Keratinocyte (primary cell): ENCODE measurements around the gene PRKN. TPM values are rescaled to one million over a fixed set of nuclear protein-coding genes. Genes with fewer than 3 reads are reported as not detected.

ENCODE experiments used
- DNase-seq: peaks from one replicate; pipeline ENCODE4 v3.0.0-alpha.2; 2011; ENCODE audit warnings: low read depth, missing footprints, low spot score
- FAIRE-seq: peaks from 2 replicates; lab custom pipeline; 2011; peaks lifted over from hg19 to GRCh38; lab: Jason Lieb, UNC
- H2AFZ ChIP-seq: 2 replicates; pipeline ENCODE4 v1.6.0; 2012; ENCODE audit warnings: low read length, control low read depth, inconsistent platforms; ENCODE audit not compliant: control insufficient read depth
- H3K27ac ChIP-seq: 2 replicates; pipeline ENCODE4 v1.5.1; 2011; ENCODE audit warnings: low read length; ENCODE audit not compliant: control insufficient read depth, insufficient read depth
- H3K27me3 ChIP-seq: 3 replicates; pipeline ENCODE4 v1.6.0; 2011; ENCODE audit warnings: low read length; ENCODE audit not compliant: control insufficient read depth, insufficient read depth; ENCODE audit errors: extremely low read depth
- H3K36me3 ChIP-seq, 2 experiments: 2 replicates in 1 of 2; 3 replicates in 1 of 2; pipeline ENCODE4 v1.5.1; 2011; ENCODE audit warnings: low read length in 2 of 2, mild to moderate bottlenecking in 1 of 2; ENCODE audit not compliant: control insufficient read depth in 2 of 2, insufficient read depth in 2 of 2; ENCODE audit errors: extremely low read depth in 1 of 2
- H3K4me1 ChIP-seq: 3 replicates; pipeline ENCODE4 v1.5.1; 2011; ENCODE audit warnings: low read length; ENCODE audit not compliant: control insufficient read depth, insufficient read depth; ENCODE audit errors: extremely low read depth
- H3K4me2 ChIP-seq: 3 replicates; pipeline ENCODE4 v1.6.0; 2011; ENCODE audit warnings: low read depth, low read length; ENCODE audit not compliant: control insufficient read depth, insufficient read depth; ENCODE audit errors: extremely low read depth
- H3K4me3 ChIP-seq, 3 experiments: fragments of 200-600 bp in 1 of 3; sonication (generic) in 1 of 3; 2 replicates in 2 of 3; 3 replicates in 1 of 3; pipeline ENCODE4 v1.5.1; 2011 to 2016; ENCODE audit warnings: low read length in 3 of 3, mild to moderate bottlenecking in 3 of 3, control low read depth in 2 of 3, inconsistent platforms in 1 of 3, low read depth in 1 of 3, mixed read lengths in 1 of 3, mixed run types in 1 of 3, moderate library complexity in 1 of 3; ENCODE audit not compliant: control insufficient read depth in 2 of 3, insufficient read depth in 2 of 3; ENCODE audit errors: extremely low read depth in 1 of 3
- H3K79me2 ChIP-seq: 2 replicates; pipeline ENCODE4 v1.6.0; 2012; ENCODE audit warnings: low read length; ENCODE audit not compliant: control insufficient read depth, insufficient read depth
- H3K9ac ChIP-seq: 3 replicates; pipeline ENCODE4 v1.6.0; 2011; ENCODE audit warnings: low read length; ENCODE audit not compliant: control insufficient read depth, insufficient read depth; ENCODE audit errors: extremely low read depth
- H3K9me1 ChIP-seq: 3 replicates; pipeline ENCODE4 v1.6.0; 2011; ENCODE audit warnings: low read length; ENCODE audit not compliant: control insufficient read depth, insufficient read depth; ENCODE audit errors: extremely low read depth
- H3K9me3 ChIP-seq: 2 replicates; pipeline ENCODE4 v1.5.1; 2012; ENCODE audit warnings: low read depth, low read length; ENCODE audit not compliant: control insufficient read depth
- H4K20me1 ChIP-seq: 3 replicates; pipeline ENCODE4 v1.6.0; 2011; ENCODE audit warnings: low read length; ENCODE audit not compliant: control insufficient read depth, insufficient read depth; ENCODE audit errors: extremely low read depth
- CTCF ChIP-seq, 3 experiments: IDR thresholded peaks in 1 of 3; conservative IDR thresholded peaks in 1 of 3; optimal IDR thresholded peaks in 1 of 3; 2 replicates in 2 of 3; 3 replicates in 1 of 3; pipeline versions ENCODE3 to v1.5.1; 2011; ENCODE audit warnings: low read length in 3 of 3, mild to moderate bottlenecking in 3 of 3, moderate library complexity in 2 of 3, control low read depth in 1 of 3, inconsistent platforms in 1 of 3; ENCODE audit not compliant: insufficient read depth in 2 of 3; ENCODE audit errors: extremely low read depth in 1 of 3
- EZH2 ChIP-seq: IDR thresholded peaks from one replicate; pipeline ENCODE4 v1.6.1; 2012; ENCODE audit warnings: inconsistent platforms, mild to moderate bottlenecking, low read length, moderate library complexity
- dilution Hi-C: fragments of 300-500 bp; cut with MboI; formaldehyde crosslinking; loops from one replicate; pipeline ENCODE4 v1.7.0; 2020; ENCODE audit warnings: low sequenced_read_pairs; ENCODE audit not compliant: extremely low pct_ligation_motif_present
- polyA plus RNA-seq, 5 experiments: library from polyadenylated mRNA; depleted of rRNA in 3 of 5; stranded (reverse) in 3 of 5; stranded (forward) in 1 of 5; unstranded in 1 of 5; fragments of >200 nt; gene quantifications; 1 replicate in 1 of 5; 2 replicates in 3 of 5; 3 replicates in 1 of 5; pipeline versions ENCODE4 v1.2.1 to v1.2.3, GENCODE V29; 2011 to 2012; ENCODE audit warnings: missing spikeins in 2 of 5, low read depth in 1 of 5, low replicate concordance in 1 of 5

PRKN gene
- polyA plus RNA-seq, 1 donor (not counting 4 experiments of a cell fraction or from before 2014, with no cell fraction given) = 0.67 TPM

GRCh38 chr6:162630069-162630468 lies 97.5 kb downstream of the PRKN start:
- Histone ChIP-seq H3K79me2 (no peaks in the 10 kb centered on the region), H3K9ac (no peak overlapping the region), H4K20me1 (no peaks in the 10 kb centered on the region), H3K4me2 (no peak overlapping the region), H3K36me3 (no peaks in the 10 kb centered on the region), H3K27ac (no peak overlapping the region), H3K9me1 (no peaks in the 10 kb centered on the region), H3K27me3 (no peaks in the 10 kb centered on the region), H3K4me1 (no peaks in the 10 kb centered on the region), H3K9me3 (no peaks in the 10 kb centered on the region), H2AFZ (no peak overlapping the region), H3K4me3 (no peak overlapping the region)
- dilution Hi-C loops = no loop called here
- TF ChIP-seq EZH2 (no peak), CTCF (optimal IDR thresholded peaks at IDR 0.05 in 1 of 3, IDR thresholded peaks at IDR 0.05 in 1 of 3, conservative IDR thresholded peaks at IDR 0.05 in 1 of 3; ENCODE audit: extremely low read depth in 1 of 3, insufficient read depth in 2 of 3, low read length in 3 of 3) (no peak)
- DNase-seq = no peak
- no peak for FAIRE-seq

GRCh38 chr6:162627825-162628224 lies 99.7 kb downstream of the PRKN start:
- no peak overlapping the region for H3K9ac ChIP-seq

More at GRCh38 chr6:162627825-162628224, 99.7 kb downstream of the PRKN start:
- dilution Hi-C loops = no loop called here
- H3K4me2 ChIP-seq = no peak overlapping the region
- no peak overlapping the region for H3K4me3 ChIP-seq
- H3K9me1 ChIP-seq = no peaks in the 10 kb centered on the region
- H3K36me3 ChIP-seq = no peaks in the 10 kb centered on the region
- H3K4me1 ChIP-seq = no peaks in the 10 kb centered on the region
- H3K27me3 ChIP-seq = no peaks in the 10 kb centered on the region
- H2AFZ ChIP-seq = no peak overlapping the region
- TF ChIP-seq EZH2 (no peak), CTCF (optimal IDR thresholded peaks at IDR 0.05 in 1 of 3, IDR thresholded peaks at IDR 0.05 in 1 of 3, conservative IDR thresholded peaks at IDR 0.05 in 1 of 3; ENCODE audit: extremely low read depth in 1 of 3, insufficient read depth in 2 of 3, low read length in 3 of 3) (no peak)
- no peaks in the 10 kb centered on the region for H4K20me1 ChIP-seq
- H3K9me3 ChIP-seq = no peaks in the 10 kb centered on the region
- no peak overlapping the region for H3K27ac ChIP-seq
- DNase-seq = no peak
- H3K79me2 ChIP-seq = no peaks in the 10 kb centered on the region
- no peak for FAIRE-seq
